Right lobe of liver (tissue), 4 donors: ENCODE measurements around the gene CD300E.

ENCODE experiments used
- POLR2A ChIP-seq: fragments of 450-650 bp; IDR thresholded peaks from one replicate; pipeline ENCODE4 v1.6.1; 2017; ENCODE audit warnings: antibody characterized with exemption, mild to moderate bottlenecking
- TF ChIP-seq, protein P1 (sequence below), 4 donors: fragments of 200-600 bp in 3 of 4; fragments of 450-650 bp in 1 of 4; IDR thresholded peaks; one replicate each; pipeline versions ENCODE4 v1.5.1 to v1.8.0; 2016 to 2022; ENCODE audit warnings: antibody characterized with exemption in 4 of 4, mild to moderate bottlenecking in 2 of 4
- donor health status: DM: no; HTN: no; CAD: no.
- donor health status: DM: no; HTN: no; CAD: no.
- donor health status: DM: no; HTN: yes; CAD: no.

- TF ChIP-seq, protein P1, sequence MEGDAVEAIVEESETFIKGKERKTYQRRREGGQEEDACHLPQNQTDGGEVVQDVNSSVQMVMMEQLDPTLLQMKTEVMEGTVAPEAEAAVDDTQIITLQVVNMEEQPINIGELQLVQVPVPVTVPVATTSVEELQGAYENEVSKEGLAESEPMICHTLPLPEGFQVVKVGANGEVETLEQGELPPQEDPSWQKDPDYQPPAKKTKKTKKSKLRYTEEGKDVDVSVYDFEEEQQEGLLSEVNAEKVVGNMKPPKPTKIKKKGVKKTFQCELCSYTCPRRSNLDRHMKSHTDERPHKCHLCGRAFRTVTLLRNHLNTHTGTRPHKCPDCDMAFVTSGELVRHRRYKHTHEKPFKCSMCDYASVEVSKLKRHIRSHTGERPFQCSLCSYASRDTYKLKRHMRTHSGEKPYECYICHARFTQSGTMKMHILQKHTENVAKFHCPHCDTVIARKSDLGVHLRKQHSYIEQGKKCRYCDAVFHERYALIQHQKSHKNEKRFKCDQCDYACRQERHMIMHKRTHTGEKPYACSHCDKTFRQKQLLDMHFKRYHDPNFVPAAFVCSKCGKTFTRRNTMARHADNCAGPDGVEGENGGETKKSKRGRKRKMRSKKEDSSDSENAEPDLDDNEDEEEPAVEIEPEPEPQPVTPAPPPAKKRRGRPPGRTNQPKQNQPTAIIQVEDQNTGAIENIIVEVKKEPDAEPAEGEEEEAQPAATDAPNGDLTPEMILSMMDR (IDR thresholded peaks at IDR 0.05), result no peak
- TF ChIP-seq POLR2A, result no peak
Observed at GRCh38 chr17:74610108-74610507, 13.4 kb downstream of the CD300E start.
